GM19328 (cell line): ENCODE results near the gene CCDC175.

Experiments
- ATAC-seq: cut with Tn5 transposase; IDR thresholded peaks from one replicate; pipeline ENCODE4 v1.9.1; 2021; ENCODE audit warnings: mild to moderate bottlenecking, moderate library complexity; ENCODE audit not compliant: unreplicated experiment

The CCDC175 gene

GRCh38 chr14:59576332-59577294 is at the start of gene CCDC175:
TSS of gene CCDC175 (minus strand) at chr14:59576812. CDS start at chr14:59576775, 37 bp downstream.
- ATAC-seq: peak; percentile 99

DNA sequence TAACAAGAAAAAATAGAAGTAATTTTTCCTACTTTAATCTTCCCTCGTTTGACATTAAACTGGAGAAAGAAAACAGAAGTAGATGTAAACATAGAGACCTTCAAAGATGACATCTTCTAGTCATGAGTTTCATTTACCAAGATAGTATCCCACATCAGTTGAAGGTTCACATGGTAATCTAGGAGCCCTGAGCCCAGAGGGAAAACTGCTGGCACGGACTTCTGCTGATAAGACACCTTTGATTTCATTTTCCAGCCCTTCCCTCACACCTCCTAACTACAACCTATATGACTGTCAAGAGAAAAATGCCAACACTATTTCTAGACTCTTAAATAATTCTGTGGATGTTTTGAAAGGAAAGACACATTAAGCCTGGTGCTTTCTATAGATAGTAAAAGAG is 46.0 kb upstream of the CCDC175 start:
- no peak for ATAC-seq

DNA sequence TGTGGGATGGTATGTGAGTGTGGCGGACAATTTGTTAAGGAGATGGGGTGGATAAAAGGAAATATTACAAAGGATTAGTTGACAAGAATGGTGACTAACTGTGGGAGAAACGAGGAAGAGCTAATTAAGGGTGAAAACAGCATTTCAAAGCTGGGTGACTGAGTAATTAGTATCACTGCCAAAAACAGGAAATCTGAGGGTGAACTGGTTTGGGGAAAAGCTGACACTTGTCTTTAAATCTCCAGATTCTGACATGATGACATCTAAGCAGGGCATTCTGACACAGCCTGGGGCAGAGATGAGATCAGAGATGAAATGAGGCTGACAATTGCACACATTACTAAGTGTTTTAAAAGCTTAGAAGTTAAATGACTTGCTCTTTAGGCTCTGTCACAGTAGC is 42.4 kb upstream of the CCDC175 start:
- no peak for ATAC-seq

DNA sequence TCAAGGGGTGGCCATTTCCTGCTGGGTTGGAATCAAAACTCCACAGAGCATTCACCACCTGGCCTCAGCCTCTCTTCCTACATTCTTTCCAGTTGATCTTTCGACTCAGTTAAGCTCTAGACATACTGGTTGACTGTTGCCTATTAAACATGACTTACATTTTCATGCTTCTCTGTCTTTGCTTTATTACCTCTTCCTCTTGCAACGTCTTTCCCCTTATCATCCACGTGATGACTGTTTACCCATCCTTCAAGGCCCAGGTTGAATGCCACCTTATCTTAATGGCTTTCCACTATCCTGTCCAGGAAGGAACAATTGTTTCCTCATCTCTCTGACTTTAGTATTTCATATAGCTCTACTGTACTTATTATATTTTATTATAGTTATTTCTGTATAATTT is 24.4 kb upstream of the CCDC175 start:
- no peak for ATAC-seq

DNA sequence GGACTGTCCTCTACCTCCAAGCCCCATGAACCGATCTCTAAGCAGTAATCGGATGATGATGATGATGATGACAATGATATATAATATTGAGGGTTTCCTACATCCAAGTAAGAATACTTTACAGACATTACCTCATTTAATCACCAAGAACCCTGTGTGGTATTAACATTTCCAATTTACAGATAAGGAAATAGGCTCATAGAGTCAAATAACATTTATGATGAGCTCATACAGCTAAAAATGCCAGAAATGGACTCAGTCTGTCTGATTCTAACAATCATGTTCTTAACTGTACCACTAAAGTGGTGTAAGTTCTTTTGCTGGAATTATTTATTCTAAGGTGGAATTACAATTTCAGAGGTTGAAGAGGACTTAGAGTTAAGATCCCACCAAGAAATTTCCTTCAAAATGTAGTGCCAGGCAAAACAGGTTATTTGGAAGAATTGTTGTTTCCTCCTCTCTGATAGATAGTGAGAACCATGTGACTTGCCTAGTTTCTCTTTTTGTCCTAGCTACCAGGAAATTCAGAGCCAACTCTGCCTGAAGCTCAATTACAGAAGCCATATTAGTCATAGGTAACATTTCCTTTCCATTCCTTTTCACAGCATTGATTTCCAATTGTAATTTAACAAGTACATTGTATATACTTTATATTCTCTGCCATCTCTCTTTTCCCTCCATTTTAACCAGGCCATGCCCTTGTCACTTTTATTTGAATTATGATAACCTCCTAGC is 23.8 kb upstream of the CCDC175 start:
- ATAC-seq: no peak

- ATAC-seq: no peak
These were observed 18.5 kb upstream of the CCDC175 start for GRCh38 chr14:59595071-59595470.

DNA sequence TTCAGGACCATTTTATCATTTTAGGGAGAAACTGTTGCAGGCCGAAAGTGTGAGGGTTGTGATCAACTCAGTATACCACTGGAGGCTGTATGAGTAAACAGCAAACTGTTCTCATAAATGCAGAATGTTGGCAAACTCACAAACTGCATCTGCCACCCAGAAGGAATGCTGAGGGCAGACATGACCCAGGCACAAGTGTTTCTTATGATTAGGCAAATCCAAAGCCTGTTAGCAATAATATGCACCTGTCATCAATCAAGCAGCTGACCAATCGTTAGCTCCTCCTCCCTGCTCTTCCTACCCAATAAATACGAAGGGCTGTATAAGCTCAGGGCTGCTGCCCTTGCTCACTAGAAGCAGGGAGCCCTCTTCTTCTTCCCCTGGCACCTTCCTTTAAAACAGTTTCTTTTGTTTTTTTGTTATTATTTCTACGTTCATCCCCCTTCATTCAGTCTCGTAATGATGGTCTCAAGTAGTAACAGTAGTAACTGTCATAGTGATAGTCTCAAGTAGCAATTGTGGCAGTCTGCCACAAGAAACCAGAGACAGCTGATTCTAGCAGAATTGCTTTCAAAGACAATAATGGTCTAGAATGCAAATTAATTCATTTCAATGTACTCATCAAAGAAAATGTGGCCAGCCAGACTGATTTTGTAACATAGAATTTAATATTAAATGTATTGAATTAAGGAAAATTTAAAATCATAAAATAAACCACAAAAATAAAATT is 15.2 kb upstream of the CCDC175 start:
- ATAC-seq: no peak

DNA sequence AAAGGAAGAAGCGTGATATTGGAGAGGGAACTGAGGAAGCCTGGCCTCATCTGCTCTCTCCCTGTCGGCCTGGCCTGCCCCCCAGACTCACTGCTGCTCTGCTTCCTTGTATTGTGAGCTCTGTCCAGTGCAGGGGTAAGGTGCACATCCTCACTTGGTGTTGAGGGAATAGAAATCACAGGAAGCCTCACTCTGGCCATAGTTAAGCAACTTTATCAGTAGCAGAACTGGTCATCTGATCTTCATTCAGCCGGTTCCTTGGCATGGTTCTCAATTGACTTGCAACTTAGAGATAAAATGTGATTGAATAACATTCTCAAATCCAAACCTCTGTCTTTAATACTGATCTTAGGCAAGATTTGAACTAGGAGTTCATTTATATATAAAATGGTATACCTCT is 11.5 kb upstream of the CCDC175 start:
- no peak for ATAC-seq

DNA sequence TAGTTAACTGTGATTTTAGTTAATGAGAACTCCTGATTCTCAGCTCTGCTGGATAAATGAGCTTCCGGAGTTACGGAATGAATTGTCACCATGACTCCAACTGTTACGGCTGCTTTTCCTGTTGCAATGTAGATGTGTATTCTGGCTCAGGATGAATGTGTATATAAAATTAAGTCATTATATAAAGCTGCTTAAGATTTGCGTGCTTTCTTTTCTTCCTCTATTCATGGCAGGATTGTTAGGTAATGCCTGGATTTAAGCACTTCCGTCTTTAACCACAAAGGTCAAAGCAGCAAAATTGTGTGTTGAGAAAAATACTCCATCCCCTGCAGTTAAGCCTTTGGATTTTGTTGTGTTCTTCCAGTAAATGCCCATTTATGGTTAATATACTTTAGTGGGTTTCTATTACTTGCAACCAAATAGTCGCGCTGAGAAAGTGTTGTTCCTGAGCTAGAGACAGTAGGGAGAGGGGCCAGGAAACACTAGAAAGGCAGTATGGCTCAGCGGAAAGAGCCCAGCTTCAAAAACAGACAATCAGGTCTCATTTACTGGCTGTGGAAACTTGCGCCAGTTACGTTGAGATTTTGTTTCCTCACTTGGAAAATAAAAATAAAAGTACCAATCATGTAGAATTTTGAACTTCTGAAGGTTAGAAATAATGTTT is 9.4 kb upstream of the CCDC175 start:
- ATAC-seq: no peak

DNA sequence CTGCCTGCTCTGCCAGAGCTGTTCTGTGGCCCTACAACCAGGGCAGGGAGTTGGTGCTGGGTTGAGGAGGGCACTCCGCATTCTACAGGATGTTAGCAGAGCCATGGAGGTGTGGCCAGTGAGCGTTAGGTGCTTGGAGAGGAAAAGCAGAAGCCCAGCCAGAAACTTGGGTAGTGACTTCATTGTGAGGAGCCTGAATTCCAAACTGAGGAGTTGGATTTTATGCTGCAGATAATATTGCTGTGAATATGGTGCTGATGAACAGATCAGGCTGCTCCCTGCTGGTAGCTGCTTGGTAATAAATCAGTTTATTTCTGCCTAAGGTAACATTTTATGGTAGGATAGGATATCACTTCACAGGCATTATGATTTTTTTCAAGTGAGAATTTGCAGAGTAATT is 7.1 kb upstream of the CCDC175 start:
- no peak for ATAC-seq

- ATAC-seq: no peak
These were observed 6.4 kb upstream of the CCDC175 start for GRCh38 chr14:59582845-59583509.

DNA sequence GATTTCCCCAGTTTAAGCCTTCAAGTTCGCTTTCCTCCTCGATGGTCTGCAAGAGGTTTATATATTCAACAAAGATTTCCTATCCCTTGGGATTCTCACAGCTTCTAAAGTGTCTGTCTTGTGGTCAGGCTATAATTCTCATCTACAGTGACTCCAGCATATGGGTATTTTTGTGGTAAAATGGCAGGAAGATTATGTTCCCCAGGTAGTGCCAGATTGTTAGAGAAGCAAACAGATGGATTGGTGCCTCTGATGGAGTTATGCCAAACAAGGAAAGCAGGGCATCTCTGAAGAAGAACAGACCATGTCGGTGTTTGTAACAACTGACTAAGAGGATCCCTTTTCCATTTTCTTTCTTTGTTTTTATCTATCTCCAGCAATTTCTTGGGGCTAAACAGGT is 5.5 kb upstream of the CCDC175 start:
- ATAC-seq: no peak

DNA sequence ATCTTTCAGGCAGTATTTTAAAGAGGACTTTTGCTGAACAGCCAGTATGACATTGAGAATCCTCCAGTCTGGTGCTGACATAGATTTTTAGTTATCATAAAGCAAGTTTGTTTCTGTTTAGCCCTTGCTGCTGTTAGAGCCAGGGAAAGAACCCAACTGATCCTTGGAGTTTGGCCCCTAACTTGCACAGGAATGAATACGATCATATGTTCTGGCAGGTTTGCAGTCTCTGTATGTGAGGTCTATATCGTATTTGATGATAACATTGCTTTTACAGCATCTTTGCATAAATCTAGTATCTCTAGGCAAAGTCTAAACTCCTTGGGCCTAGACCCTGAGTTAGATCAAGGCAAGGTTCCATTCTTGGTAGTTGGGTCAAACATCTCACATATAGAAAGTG is 4.3 kb upstream of the CCDC175 start:
- no peak for ATAC-seq

DNA sequence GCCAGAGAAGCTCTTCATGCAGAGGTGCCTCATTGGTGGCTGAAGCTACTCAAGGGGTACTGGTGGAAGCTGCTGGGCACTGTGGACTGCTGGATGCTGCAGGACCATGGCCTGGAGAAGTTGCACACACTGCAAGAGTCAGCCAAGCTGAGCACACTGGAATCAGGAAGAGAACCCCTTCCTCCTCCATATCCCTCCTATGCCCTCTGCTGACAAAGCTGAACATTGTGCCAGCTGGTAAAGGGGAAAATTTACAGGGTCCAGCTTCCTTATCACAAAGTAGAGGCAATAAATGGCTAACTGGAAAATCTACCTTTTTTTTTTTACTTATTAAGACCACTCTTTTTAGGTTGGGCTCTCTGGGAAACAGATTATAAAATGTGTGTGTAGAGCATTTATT is 6.5 kb downstream of the CCDC175 start:
- ATAC-seq: no peak

- no peak for ATAC-seq
These were observed 9.9 kb downstream of the CCDC175 start for GRCh38 chr14:59566725-59567124.

GRCh38 chr14:59566296-59566695 is 10.3 kb downstream of the CCDC175 start:
- no peak for ATAC-seq

DNA sequence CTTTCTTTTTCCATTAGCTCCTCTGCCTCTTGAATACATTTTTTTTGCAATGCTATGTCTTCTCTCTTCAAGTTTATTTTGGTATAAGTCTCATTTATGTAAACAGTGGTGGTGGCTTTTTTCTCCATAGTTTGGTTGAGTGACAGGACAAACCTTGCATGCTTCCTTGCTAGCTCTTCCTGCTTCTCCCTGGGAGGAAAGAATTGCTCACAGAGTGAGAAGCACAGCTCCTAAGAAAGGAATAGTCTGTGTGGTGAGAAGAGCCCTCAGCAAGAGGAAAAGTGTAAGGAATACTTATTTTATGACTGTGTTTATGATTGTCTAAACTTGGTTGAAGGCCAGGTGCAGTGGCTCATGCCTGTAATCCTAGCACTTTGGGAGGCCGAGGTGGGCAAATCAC is 11.5 kb downstream of the CCDC175 start:
- no peak for ATAC-seq

DNA sequence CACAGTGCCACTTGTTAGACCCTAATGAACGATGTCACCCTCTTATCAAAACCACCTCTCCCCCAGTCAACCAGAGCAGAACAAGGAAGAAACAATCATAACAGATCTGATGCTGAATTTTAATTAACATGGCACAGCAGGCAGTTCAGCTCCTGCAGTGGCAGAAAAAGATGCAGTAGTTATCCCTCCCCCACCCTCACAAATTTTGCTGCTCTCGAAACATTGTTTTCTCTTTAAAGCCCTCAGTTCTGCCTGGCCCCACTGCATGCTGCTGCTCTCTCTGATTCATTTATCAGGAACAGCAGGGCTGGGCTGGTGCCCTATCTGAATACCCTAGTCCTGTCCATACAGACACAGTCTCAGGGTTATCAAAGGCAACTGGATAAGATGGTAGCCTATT is 12.2 kb downstream of the CCDC175 start:
- ATAC-seq: no peak

DNA sequence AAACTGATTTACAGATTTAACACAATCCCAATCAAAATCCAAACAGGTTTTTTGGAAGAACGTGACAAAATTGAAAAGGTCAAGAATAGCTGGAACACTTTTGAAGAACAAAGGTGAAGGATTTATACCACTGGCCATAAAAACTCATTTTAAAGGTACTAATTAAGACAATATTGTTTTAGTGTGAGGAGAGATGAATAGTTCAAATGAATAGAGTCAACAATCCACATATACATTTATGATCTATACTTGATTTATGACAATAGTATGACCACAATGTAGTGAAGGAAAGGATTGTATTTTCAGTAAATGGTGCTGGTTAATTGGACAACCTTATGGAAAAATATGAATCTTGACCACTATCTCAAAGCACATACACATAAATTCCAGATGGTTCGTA is 29.3 kb downstream of the CCDC175 start:
- no peak for ATAC-seq

- no peak for ATAC-seq
These were observed 32.7 kb downstream of the CCDC175 start for GRCh38 chr14:59543873-59544272.
